Adrenal gland (tissue), 5 donors: ENCODE data around the gene MKX.

Experiments used
- POLR2A ChIP-seq, 2 donors: fragments of 450-650 bp; IDR thresholded peaks; one replicate each; pipeline ENCODE4 v1.6.1; 2017; ENCODE audit warnings: antibody characterized with exemption in 2 of 2, mild to moderate bottlenecking in 2 of 2, moderate library complexity in 1 of 2
- TF ChIP-seq, protein P1 (sequence below), 6 experiments: fragments of 450-650 bp in 4 of 6; fragments of 200-600 bp in 2 of 6; sonication (generic) in 1 of 6; IDR thresholded peaks; 1 replicate in 5 of 6; 2 replicates in 1 of 6; pipeline versions ENCODE4 v1.5.1 to v1.8.0; 2016 to 2021; ENCODE audit warnings: antibody characterized with exemption in 6 of 6, mild to moderate bottlenecking in 2 of 6, moderate library complexity in 1 of 6
- donor health status: DM: no; HTN: no; CAD: no.

DNA sequence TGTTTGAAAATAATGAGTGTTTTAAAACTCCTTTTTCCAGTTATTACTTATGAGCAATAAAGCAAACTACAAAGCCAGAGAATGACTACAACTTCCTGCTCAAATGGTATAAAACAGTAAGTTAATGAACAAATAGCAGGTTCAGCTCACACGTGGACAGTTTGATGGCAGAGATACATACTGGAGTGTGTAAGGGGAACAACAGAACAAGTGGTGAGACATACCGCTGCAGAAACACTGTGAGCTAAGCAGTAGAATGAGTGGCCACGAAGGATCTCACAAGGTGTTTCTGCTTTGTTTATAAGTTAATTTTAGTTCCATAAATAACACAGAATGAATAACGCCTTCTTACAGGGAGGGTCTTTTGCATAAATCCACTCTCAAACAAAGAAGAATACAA is 3.0 kb upstream of the MKX start:
- no peak for TF ChIP-seq POLR2A (IDR thresholded peaks at IDR 0.05)
- TF ChIP-seq, protein P1, sequence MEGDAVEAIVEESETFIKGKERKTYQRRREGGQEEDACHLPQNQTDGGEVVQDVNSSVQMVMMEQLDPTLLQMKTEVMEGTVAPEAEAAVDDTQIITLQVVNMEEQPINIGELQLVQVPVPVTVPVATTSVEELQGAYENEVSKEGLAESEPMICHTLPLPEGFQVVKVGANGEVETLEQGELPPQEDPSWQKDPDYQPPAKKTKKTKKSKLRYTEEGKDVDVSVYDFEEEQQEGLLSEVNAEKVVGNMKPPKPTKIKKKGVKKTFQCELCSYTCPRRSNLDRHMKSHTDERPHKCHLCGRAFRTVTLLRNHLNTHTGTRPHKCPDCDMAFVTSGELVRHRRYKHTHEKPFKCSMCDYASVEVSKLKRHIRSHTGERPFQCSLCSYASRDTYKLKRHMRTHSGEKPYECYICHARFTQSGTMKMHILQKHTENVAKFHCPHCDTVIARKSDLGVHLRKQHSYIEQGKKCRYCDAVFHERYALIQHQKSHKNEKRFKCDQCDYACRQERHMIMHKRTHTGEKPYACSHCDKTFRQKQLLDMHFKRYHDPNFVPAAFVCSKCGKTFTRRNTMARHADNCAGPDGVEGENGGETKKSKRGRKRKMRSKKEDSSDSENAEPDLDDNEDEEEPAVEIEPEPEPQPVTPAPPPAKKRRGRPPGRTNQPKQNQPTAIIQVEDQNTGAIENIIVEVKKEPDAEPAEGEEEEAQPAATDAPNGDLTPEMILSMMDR (IDR thresholded peaks at IDR 0.05), result no peak
